ENCODE results near the gene PTOV1. TPM values are rescaled to one million over a fixed set of nuclear protein-coding genes. Genes with fewer than 3 reads are reported as not detected.

The PTOV1 gene
- total and polyA plus RNA-seq, 10 of the 15 experiments (the other 5 are each of a cell fraction or from before 2014, with no cell fraction given), result 3.2 to 83.5 (median 22.3) TPM

DNA sequence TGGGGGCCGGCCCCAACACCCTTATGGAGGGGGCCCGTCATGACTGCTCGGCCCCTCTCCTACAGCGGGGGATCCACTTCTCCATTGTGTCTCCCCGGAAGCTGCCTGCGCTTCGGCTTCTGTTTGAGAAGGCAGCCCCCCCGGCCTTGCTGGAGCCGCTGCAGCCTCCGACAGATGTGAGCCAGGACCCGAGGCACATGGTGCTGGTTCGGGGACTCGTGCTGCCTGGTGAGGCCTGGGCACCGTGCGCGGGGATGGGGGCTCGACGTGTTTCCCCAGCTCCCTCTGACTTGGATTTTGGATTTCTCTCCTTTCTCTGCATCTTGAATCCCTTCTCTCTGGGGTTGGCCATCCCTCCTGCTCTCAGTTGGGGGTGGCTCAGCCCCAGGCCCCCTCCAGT is 21.2 kb upstream of the PTOV1 start:
- Histone ChIP-seq H3K4me2 (ENCODE audit: control insufficient read depth, insufficient read depth) (no peak overlapping the region), H3K36me3 (ENCODE audit: control insufficient read depth in 2 of 2, insufficient read depth in 2 of 2, low read length in 1 of 2) (peaks cover 12 to 24% of the 10 kb centered on the region in 2 experiments), H3K27ac (ENCODE audit: control insufficient read depth, insufficient read depth) (no peak overlapping the region), H3K27me3 (replicated peaks in 1 of 2; ENCODE audit: control insufficient read depth in 2 of 2, insufficient read depth in 2 of 2, low read length in 1 of 2) (no peaks in the 10 kb centered on the region), H2AFZ (ENCODE audit: control insufficient read depth, low read depth, low read length) (no peak overlapping the region), H3K4me3 (no peak overlapping the region), H4K20me1 (ENCODE audit: control insufficient read depth, insufficient read depth) (peaks cover 3% of the 10 kb centered on the region), H3K4me1 (ENCODE audit: control insufficient read depth, insufficient read depth, low read length) (no peaks in the 10 kb centered on the region), H3K79me2 (ENCODE audit: control insufficient read depth, insufficient read depth, low read length) (no peaks in the 10 kb centered on the region), H3K9me3 (replicated peaks; ENCODE audit: control insufficient read depth, insufficient read depth, low read length) (no peaks in the 10 kb centered on the region), H3K9ac (ENCODE audit: control insufficient read depth, insufficient read depth, low read length) (no peak overlapping the region)
- POLR2A ChIA-PET, result interaction anchor here (1.1 kb wide), 1 partner anchor 82 kb away, joined by 5 read pairs; no protein-coding TSS in a partner anchor
- ATAC-seq, result no peak
- in situ Hi-C loops (cut with MboI) (no loop called here), intact Hi-C loops (cut with micrococcal nuclease; ENCODE audit: unreplicated experiment) (no loop called here)
- WGBS (ENCODE audit: insufficient coverage, insufficient replicate concordance, low lambda C conversion rate, missing lambda C conversion rate), result 80% methylated on average over 18 of the region's 18 CpGs
- no TSS peak for BruUV-seq (replicated peaks)
- RAD21 ChIA-PET (ENCODE audit: unreplicated experiment), result no interaction called here
- CTCF ChIA-PET, result no interaction called here
- FAIRE-seq, result no peak
- DNase-seq (ENCODE audit: low read depth, low spot score), result no peak
- SMC1A ChIA-PET (ENCODE audit: uncharacterized antibody, unreplicated experiment), result no interaction called here
- no peak for TF ChIP-seq NFYB (IDR thresholded peaks at IDR 0.05; ENCODE audit: insufficient read depth, low read depth, low read length)
- TF ChIP-seq EED (IDR thresholded peaks at IDR 0.05; ENCODE audit: low read depth), result no peak

DNA sequence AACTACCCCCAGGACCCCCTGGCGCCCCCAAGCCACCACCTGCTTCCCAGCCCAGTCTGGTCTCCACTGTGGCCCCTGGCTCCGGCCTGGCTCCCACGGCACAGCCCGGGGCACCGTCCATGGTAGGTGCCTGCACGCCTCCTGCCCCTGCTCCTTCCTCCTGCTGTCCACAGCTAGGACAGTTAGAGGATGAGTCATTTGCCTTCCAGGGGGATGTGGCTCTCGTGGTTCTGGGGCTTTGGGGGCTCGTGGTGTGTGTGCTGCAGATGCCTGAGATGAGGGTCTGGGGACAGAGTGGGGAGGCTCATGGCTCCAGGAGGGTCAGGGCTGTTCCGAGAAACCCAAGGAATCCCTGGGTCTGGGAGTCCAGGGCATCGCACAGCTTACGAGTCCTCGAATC is 20.2 kb upstream of the PTOV1 start:
- no peak for TF ChIP-seq NR2C2 (IDR thresholded peaks at IDR 0.05; ENCODE audit: borderline replicate concordance, control insufficient read depth, insufficient read length, low read depth)
- TF ChIP-seq SMARCA5 (IDR thresholded peaks at IDR 0.05), result no peak
- TF ChIP-seq TARDBP (IDR thresholded peaks at IDR 0.05; ENCODE audit: borderline replicate concordance), result no peak
- TF ChIP-seq POLR2A (IDR thresholded peaks at IDR 0.05; ENCODE audit: low read depth, low read length), result no peak
- TF ChIP-seq SRF (IDR thresholded peaks at IDR 0.05; ENCODE audit: low read depth in 2 of 2, low read length in 2 of 2), result no peak
- no peak for TF ChIP-seq POLR2AphosphoS5 (IDR thresholded peaks at IDR 0.05; ENCODE audit: low read length)
- no peak for TF ChIP-seq CREM (IDR thresholded peaks at IDR 0.05; ENCODE audit: low read depth)
- TF ChIP-seq IKZF2 (IDR thresholded peaks at IDR 0.05), result no peak
- no peak for TF ChIP-seq MTA2 (IDR thresholded peaks at IDR 0.05; ENCODE audit: low read depth)
- TF ChIP-seq CEBPB (IDR thresholded peaks at IDR 0.05; ENCODE audit: borderline replicate concordance in 1 of 2, low read depth in 2 of 2, low read length in 2 of 2), result no peak
- TF ChIP-seq, protein P1, sequence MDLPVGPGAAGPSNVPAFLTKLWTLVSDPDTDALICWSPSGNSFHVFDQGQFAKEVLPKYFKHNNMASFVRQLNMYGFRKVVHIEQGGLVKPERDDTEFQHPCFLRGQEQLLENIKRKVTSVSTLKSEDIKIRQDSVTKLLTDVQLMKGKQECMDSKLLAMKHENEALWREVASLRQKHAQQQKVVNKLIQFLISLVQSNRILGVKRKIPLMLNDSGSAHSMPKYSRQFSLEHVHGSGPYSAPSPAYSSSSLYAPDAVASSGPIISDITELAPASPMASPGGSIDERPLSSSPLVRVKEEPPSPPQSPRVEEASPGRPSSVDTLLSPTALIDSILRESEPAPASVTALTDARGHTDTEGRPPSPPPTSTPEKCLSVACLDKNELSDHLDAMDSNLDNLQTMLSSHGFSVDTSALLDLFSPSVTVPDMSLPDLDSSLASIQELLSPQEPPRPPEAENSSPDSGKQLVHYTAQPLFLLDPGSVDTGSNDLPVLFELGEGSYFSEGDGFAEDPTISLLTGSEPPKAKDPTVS (IDR thresholded peaks at IDR 0.05; ENCODE audit: low read depth, low read length), result no peak
- intact Hi-C loops (cut with micrococcal nuclease; ENCODE audit: unreplicated experiment), result no loop called here
- in situ Hi-C loops (cut with MboI), result no loop called here
- WGBS (ENCODE audit: insufficient coverage, insufficient replicate concordance, low lambda C conversion rate, missing lambda C conversion rate), result 98% methylated on average over 11 of the region's 12 CpGs
- H4K20me1 ChIP-seq (ENCODE audit: control insufficient read depth, insufficient read depth), result peaks cover 3% of the 10 kb centered on the region; the same call in 1 of the 2 replicates
- no peak overlapping the region for H3K4me2 ChIP-seq (ENCODE audit: control insufficient read depth, insufficient read depth)
- ChIA-PET SMC1A (ENCODE audit: uncharacterized antibody, unreplicated experiment) (interaction anchor here (0.6 kb wide), 1 partner anchor 284 kb away, joined by 3 read pairs; no protein-coding TSS in a partner anchor), CTCF (no interaction called here), POLR2A (no interaction called here), RAD21 (ENCODE audit: unreplicated experiment) (no interaction called here)
- DNase-seq (ENCODE audit: low read depth, low spot score), result no peak
- H3K36me3 ChIP-seq (ENCODE audit: control insufficient read depth in 2 of 2, insufficient read depth in 2 of 2, low read length in 1 of 2), result peaks cover 12 to 30% of the 10 kb centered on the region in 2 experiments
- H3K79me2 ChIP-seq (ENCODE audit: control insufficient read depth, insufficient read depth, low read length), result no peaks in the 10 kb centered on the region
- H3K27me3 ChIP-seq (replicated peaks in 1 of 2; ENCODE audit: control insufficient read depth in 2 of 2, insufficient read depth in 2 of 2, low read length in 1 of 2), result no peaks in the 10 kb centered on the region
- no peak overlapping the region for H2AFZ ChIP-seq (ENCODE audit: control insufficient read depth, low read depth, low read length)
- H3K27ac ChIP-seq (ENCODE audit: control insufficient read depth, insufficient read depth), result no peak overlapping the region
- BruUV-seq (replicated peaks), result no TSS peak
- no peak for FAIRE-seq
- no peak for ATAC-seq
- H3K4me1 ChIP-seq (ENCODE audit: control insufficient read depth, insufficient read depth, low read length), result no peaks in the 10 kb centered on the region
- no peak overlapping the region for H3K4me3 ChIP-seq
- H3K9ac ChIP-seq (ENCODE audit: control insufficient read depth, insufficient read depth, low read length), result no peak overlapping the region
- no peaks in the 10 kb centered on the region for H3K9me3 ChIP-seq (replicated peaks; ENCODE audit: control insufficient read depth, insufficient read depth, low read length)

Measured in GM12878 (cell line).